ENCODE results near the gene C1orf21. TPM values are rescaled to one million over a fixed set of nuclear protein-coding genes. Genes with fewer than 3 reads are reported as not detected.

The C1orf21 gene
- total RNA-seq, 4 donors from 2014 or later: 30.6 to 61.7 (median 43.0) TPM

GRCh38 chr1:184622136-184622823, 235.5 kb downstream of the C1orf21 start:
- peak; percentile 62 to 86 for DNase-seq (ENCODE audit: low spot score in 2 of 2)
- H3K9me3 ChIP-seq: no peaks in the 10 kb centered on the region

GRCh38 chr1:184623404-184623803, 236.6 kb downstream of the C1orf21 start:
- Histone ChIP-seq H3K27ac (peak overlapping the region; percentile 66 to 93 (median 87)), H3K4me3 (no peak overlapping the region), H3K27me3 (no peaks in the 10 kb centered on the region), H3K9me3 (no peaks in the 10 kb centered on the region), H3K36me3 (peaks cover 0 to 9% (median 0%) of the 10 kb centered on the region in 3 donors), H3K4me1 (peaks cover 0 to 85% (median 33%) of the 10 kb centered on the region in 4 donors)
- WGBS, 2 donors: 68 to 72% methylated on average over 4 of the region's 4 CpGs
- no peak for TF ChIP-seq POLR2A (IDR thresholded peaks at IDR 0.05)
- TF ChIP-seq EP300 (IDR thresholded peaks at IDR 0.05): no peak
- no peak for TF ChIP-seq CTCF (IDR thresholded peaks at IDR 0.05)
- DNase-seq (ENCODE audit: low spot score in 2 of 2): no peak

More at GRCh38 chr1:184622136-184622823, 235.5 kb downstream of the C1orf21 start:
- no peak overlapping the region for H3K4me3 ChIP-seq
- peaks cover 0 to 9% (median 0%) of the 10 kb centered on the region in 3 donors for H3K36me3 ChIP-seq
- peak overlapping the region; percentile 66 to 93 (median 87) for H3K27ac ChIP-seq
- H3K4me1 ChIP-seq: peaks cover 0 to 80% (median 33%) of the 10 kb centered on the region in 4 donors
- TF ChIP-seq EP300 (IDR thresholded peaks at IDR 0.05): peak; percentile 99
- peak in 1 of 5 experiments; percentile 22 for TF ChIP-seq CTCF (IDR thresholded peaks at IDR 0.05)
- TF ChIP-seq POLR2A (IDR thresholded peaks at IDR 0.05): peak; percentile 22 to 48
- H3K27me3 ChIP-seq: no peaks in the 10 kb centered on the region
- 25% methylated on average over 9 of the region's 9 CpGs for WGBS, 2 donors

- Histone ChIP-seq H3K27me3 (no peaks in the 10 kb centered on the region), H3K36me3 (peaks cover 0 to 9% (median 0%) of the 10 kb centered on the region in 3 donors), H3K27ac (peak overlapping the region; percentile 66 to 93 (median 87)), H3K9me3 (no peaks in the 10 kb centered on the region), H3K4me1 (peaks cover 0 to 88% (median 34%) of the 10 kb centered on the region in 4 donors), H3K4me3 (no peak overlapping the region)
- 78 to 88% methylated on average over 2 of the region's 2 CpGs for WGBS, 2 donors
- no peak for TF ChIP-seq CTCF (IDR thresholded peaks at IDR 0.05)
- peak in 1 of 2 donors; percentile 53 for TF ChIP-seq EP300 (IDR thresholded peaks at IDR 0.05)
- TF ChIP-seq POLR2A (IDR thresholded peaks at IDR 0.05): no peak
- no peak for DNase-seq (ENCODE audit: low spot score in 2 of 2)
Measured at GRCh38 chr1:184624051-184624450, 237.2 kb downstream of the C1orf21 start.

- H3K27me3 ChIP-seq: no peaks in the 10 kb centered on the region
- no peaks in the 10 kb centered on the region for H3K9me3 ChIP-seq
- peaks cover 0 to 6% (median 0%) of the 10 kb centered on the region in 3 donors for H3K36me3 ChIP-seq
- H3K4me1 ChIP-seq: peaks cover 0 to 93% (median 38%) of the 10 kb centered on the region in 4 donors
- DNase-seq (ENCODE audit: low spot score in 2 of 2): no peak
- WGBS, 2 donors: 74 to 78% methylated on average over 5 of the region's 5 CpGs
- peak overlapping the region in 3 of 4 donors; percentile 66 to 93 (median 92) for H3K27ac ChIP-seq
- TF ChIP-seq CTCF (IDR thresholded peaks at IDR 0.05) (no peak), EP300 (IDR thresholded peaks at IDR 0.05) (no peak), POLR2A (IDR thresholded peaks at IDR 0.05) (no peak)
- no peak overlapping the region for H3K4me3 ChIP-seq
Measured at GRCh38 chr1:184624626-184625025, 237.8 kb downstream of the C1orf21 start.

GRCh38 chr1:184625271-184625670, 238.4 kb downstream of the C1orf21 start:
- Histone ChIP-seq H3K27ac (peak overlapping the region in 2 of 4 donors; percentile 92 to 93), H3K9me3 (no peaks in the 10 kb centered on the region), H3K36me3 (no peaks in the 10 kb centered on the region), H3K4me3 (no peak overlapping the region), H3K4me1 (peaks cover 0 to 93% (median 36%) of the 10 kb centered on the region in 4 donors), H3K27me3 (no peaks in the 10 kb centered on the region)
- no peak for TF ChIP-seq EP300 (IDR thresholded peaks at IDR 0.05)
- no peak for TF ChIP-seq CTCF (IDR thresholded peaks at IDR 0.05)
- no peak for TF ChIP-seq POLR2A (IDR thresholded peaks at IDR 0.05)
- DNase-seq (ENCODE audit: low spot score in 2 of 2): no peak
- 72 to 79% methylated on average over 4 of the region's 4 CpGs for WGBS, 2 donors
